Endothelial cell of umbilical vein (primary cell): ENCODE results near the gene DERL2. TPM values are rescaled to one million over a fixed set of nuclear protein-coding genes. Genes with fewer than 3 reads are reported as not detected.

Experiments used
- BruUV-seq: library from RNA; stranded (reverse); fragments of 400-500 nt; replicated peaks from 2 replicates; lab custom pipeline; 2021; lab: Mats Ljungman, UMichigan
- CTCF ChIA-PET: fragments of 300-600, 350-600 bp; sonication (Branson Sonifier 250); formaldehyde crosslinking; loops from one replicate; lab custom pipeline; 2021; ENCODE audit warnings: antibody characterized with exemption, inconsistent platforms; lab: Charles Lee
- POLR2A ChIA-PET: fragments of 300-600, 350-600 bp; sonication (Branson Sonifier 250); formaldehyde crosslinking; loops from one replicate; lab custom pipeline; 2021; ENCODE audit warnings: antibody characterized with exemption, inconsistent platforms; lab: Charles Lee
- DNase-seq: peaks from one replicate; pipeline ENCODE4 v3.0.0-alpha.2; 2011; ENCODE audit warnings: low read depth, low spot score
- FAIRE-seq: peaks from 2 replicates; lab custom pipeline; 2011; peaks lifted over from hg19 to GRCh38; lab: Jason Lieb, UNC
- H2AFZ ChIP-seq: 2 replicates; pipeline ENCODE4 v1.6.0; 2012; ENCODE audit warnings: low read depth, low read length, control low read depth, inconsistent platforms
- H3K27ac ChIP-seq: 2 replicates; pipeline ENCODE4 v1.5.1; 2011; ENCODE audit warnings: low read depth, mild to moderate bottlenecking, control low read depth, low read length, moderate library complexity; ENCODE audit not compliant: insufficient read depth
- H3K27me3 ChIP-seq, 2 experiments: 2 replicates each; pipeline versions ENCODE4 v1.6.0 to v1.6.1; 2011; ENCODE audit warnings: low read length in 2 of 2, mixed read lengths in 1 of 2; ENCODE audit not compliant: control insufficient read depth in 2 of 2, insufficient read depth in 2 of 2
- H3K36me3 ChIP-seq, 2 experiments: 2 replicates in 1 of 2; 3 replicates in 1 of 2; pipeline ENCODE4 v1.5.1; 2011; ENCODE audit warnings: low read length in 2 of 2, mild to moderate bottlenecking in 1 of 2, moderate library complexity in 1 of 2; ENCODE audit not compliant: control insufficient read depth in 2 of 2, insufficient read depth in 2 of 2; ENCODE audit errors: extremely low read depth in 1 of 2
- H3K4me1 ChIP-seq: 3 replicates; pipeline ENCODE4 v1.5.1; 2011; ENCODE audit warnings: mild to moderate bottlenecking, low read length; ENCODE audit not compliant: control insufficient read depth, insufficient read depth; ENCODE audit errors: extremely low read depth
- H3K4me2 ChIP-seq: 2 replicates; pipeline ENCODE4 v1.6.1; 2011; ENCODE audit warnings: low read length, control low read depth, mixed read lengths; ENCODE audit not compliant: insufficient read depth
- H3K4me3 ChIP-seq, 3 experiments: fragments of 200-600 bp in 1 of 3; sonication (generic), shearing (Covaris generic) in 1 of 3; replicated peaks in 1 of 3; 2 replicates each; pipeline ENCODE4 v1.5.1; 2011 to 2016; ENCODE audit warnings: control low read depth in 3 of 3, low read length in 3 of 3, mild to moderate bottlenecking in 2 of 3, inconsistent platforms in 1 of 3, low read depth in 1 of 3, moderate library complexity in 1 of 3; ENCODE audit not compliant: insufficient read depth in 1 of 3
- H3K79me2 ChIP-seq: 2 replicates; pipeline ENCODE4 v1.6.0; 2012; ENCODE audit warnings: low read length, inconsistent platforms; ENCODE audit not compliant: control insufficient read depth, insufficient read depth
- H3K9ac ChIP-seq: replicated peaks from 2 replicates; pipeline ENCODE3; 2011; ENCODE audit warnings: low read length, control low read depth; ENCODE audit not compliant: insufficient read depth; ENCODE audit errors: extremely low read depth
- H3K9me1 ChIP-seq: replicated peaks from 3 replicates; pipeline ENCODE4 v1.6.0; 2011; ENCODE audit warnings: mild to moderate bottlenecking, low read length; ENCODE audit not compliant: control insufficient read depth, insufficient read depth; ENCODE audit errors: extremely low read depth
- H3K9me3 ChIP-seq: replicated peaks from 2 replicates; pipeline ENCODE4 v1.5.1; 2012; ENCODE audit warnings: low read length, inconsistent platforms; ENCODE audit not compliant: control insufficient read depth, insufficient read depth
- H4K20me1 ChIP-seq: replicated peaks from 2 replicates; pipeline ENCODE3; 2011; ENCODE audit warnings: mild to moderate bottlenecking, low read length; ENCODE audit not compliant: control insufficient read depth, insufficient read depth; ENCODE audit errors: extremely low read depth
- EZH2 ChIP-seq: IDR thresholded peaks from 2 replicates; pipeline ENCODE4 v1.6.1; 2012; ENCODE audit warnings: borderline replicate concordance, low read depth, mild to moderate bottlenecking, moderate library complexity, low read length, inconsistent platforms; ENCODE audit not compliant: severe bottlenecking
- FOS ChIP-seq: IDR thresholded peaks from 2 replicates; pipeline ENCODE4 v1.6.1; 2011; ENCODE audit warnings: mild to moderate bottlenecking, low read length, moderate library complexity, borderline replicate concordance; ENCODE audit not compliant: insufficient read depth
- GATA2 ChIP-seq: IDR thresholded peaks from 2 replicates; pipeline ENCODE4 v1.7.0; 2011; ENCODE audit warnings: low read depth, mild to moderate bottlenecking, moderate library complexity, mixed read lengths, low read length; ENCODE audit not compliant: insufficient read length, insufficient read depth
- MYC ChIP-seq: IDR thresholded peaks from one replicate; pipeline ENCODE4 v1.6.1; 2011; ENCODE audit warnings: mild to moderate bottlenecking, low read depth, low read length
- POLR2A ChIP-seq: IDR thresholded peaks from 2 replicates; pipeline ENCODE4 v1.6.1; 2012; ENCODE audit warnings: low read depth, mild to moderate bottlenecking, control low read depth, low read length
- POLR2AphosphoS5 ChIP-seq: IDR thresholded peaks from 2 replicates; pipeline ENCODE4 v1.6.1; 2012; ENCODE audit warnings: low read depth, mild to moderate bottlenecking, control low read depth, low read length, moderate library complexity; ENCODE audit not compliant: insufficient read depth
- dilution Hi-C: fragments of 300-500 bp; cut with MboI; formaldehyde crosslinking; loops from one replicate; pipeline ENCODE4 v1.15.0; 2019; ENCODE audit warnings: low sequenced_read_pairs; ENCODE audit not compliant: extremely low pct_ligation_motif_present
- intact Hi-C: fragments of 100-400 bp; cut with micrococcal nuclease; formaldehyde crosslinking; loops from one replicate; pipeline ENCODE4 v1.10.0; 2022
- polyA plus RNA-seq, 4 experiments: library from polyadenylated mRNA; depleted of rRNA in 3 of 4; stranded (reverse) in 3 of 4; unstranded in 1 of 4; fragments of >200 nt; gene quantifications; 2 replicates each; pipeline versions ENCODE4 v1.2.1 to v1.2.3, GENCODE V29; 2011 to 2012; ENCODE audit warnings: missing spikeins in 1 of 4
- total RNA-seq: library from RNA; stranded (reverse); gene quantifications from 2 replicates; pipeline ENCODE4 v1.2.3, GENCODE V29; 2021
- TF ChIP-seq, protein P1 (sequence below): IDR thresholded peaks from 2 replicates; pipeline ENCODE4 v1.6.1; 2011; ENCODE audit not compliant: insufficient read depth, insufficient read length
- TF ChIP-seq, protein P2 (sequence below), 2 donors: IDR thresholded peaks; 1 replicate in 1 of 2; 2 replicates in 1 of 2; pipeline ENCODE4 v1.5.1; 2011; ENCODE audit warnings: low read length in 2 of 2, mild to moderate bottlenecking in 2 of 2, moderate library complexity in 2 of 2, control low read depth in 1 of 2, inconsistent platforms in 1 of 2, low read depth in 1 of 2; ENCODE audit not compliant: insufficient read depth in 1 of 2; ENCODE audit errors: extremely low read depth in 1 of 2

The DERL2 gene
- total and polyA plus RNA-seq, 2 donors (not counting 3 experiments of a cell fraction or from before 2014, with no cell fraction given) = 84.5 to 117 TPM

DNA sequence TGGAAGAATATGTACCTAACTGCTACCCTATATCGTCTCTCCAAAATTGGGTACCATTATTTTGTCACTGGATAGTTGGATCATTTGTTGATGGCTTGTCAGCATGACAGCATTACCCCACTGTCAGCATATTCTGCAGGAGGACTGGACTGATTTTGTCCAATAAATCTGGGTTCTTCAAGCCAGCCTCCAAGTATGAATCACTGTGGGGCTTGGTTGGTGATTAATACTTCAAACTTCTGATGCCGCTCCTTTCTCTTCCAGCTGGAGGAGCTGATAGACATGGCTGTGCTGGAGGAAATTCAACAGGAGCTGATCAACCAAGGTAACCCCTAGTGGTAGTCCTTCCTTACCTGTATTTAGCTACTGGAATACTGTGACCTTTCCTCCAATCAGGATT is 63.5 kb downstream of the DERL2 start:
- Histone ChIP-seq H3K4me1 (peaks cover 13% of the 10 kb centered on the region), H3K9ac (no peak overlapping the region), H2AFZ (no peak overlapping the region), H3K27ac (no peak overlapping the region), H3K4me2 (no peak overlapping the region), H3K9me3 (no peaks in the 10 kb centered on the region), H3K4me3 (no peak overlapping the region), H3K9me1 (no peaks in the 10 kb centered on the region), H3K27me3 (no peaks in the 10 kb centered on the region), H4K20me1 (no peaks in the 10 kb centered on the region), H3K79me2 (peaks cover 37% of the 10 kb centered on the region), H3K36me3 (peaks cover 22% of the 10 kb centered on the region in 2 experiments)
- dilution Hi-C loops (no loop called here), intact Hi-C loops (no loop called here)
- DNase-seq (no peak), FAIRE-seq (no peak)
- ChIA-PET CTCF (interaction anchor here (0.8 to 3.7 kb wide), 2 partner anchors 11 to 17 kb away, joined by 3 to 22 read pairs; partner anchors contain the start of gene C1QBP), POLR2A (no interaction called here)
- TF ChIP-seq, protein P1, sequence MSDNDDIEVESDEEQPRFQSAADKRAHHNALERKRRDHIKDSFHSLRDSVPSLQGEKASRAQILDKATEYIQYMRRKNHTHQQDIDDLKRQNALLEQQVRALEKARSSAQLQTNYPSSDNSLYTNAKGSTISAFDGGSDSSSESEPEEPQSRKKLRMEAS = no peak
- TF ChIP-seq, protein P2, sequence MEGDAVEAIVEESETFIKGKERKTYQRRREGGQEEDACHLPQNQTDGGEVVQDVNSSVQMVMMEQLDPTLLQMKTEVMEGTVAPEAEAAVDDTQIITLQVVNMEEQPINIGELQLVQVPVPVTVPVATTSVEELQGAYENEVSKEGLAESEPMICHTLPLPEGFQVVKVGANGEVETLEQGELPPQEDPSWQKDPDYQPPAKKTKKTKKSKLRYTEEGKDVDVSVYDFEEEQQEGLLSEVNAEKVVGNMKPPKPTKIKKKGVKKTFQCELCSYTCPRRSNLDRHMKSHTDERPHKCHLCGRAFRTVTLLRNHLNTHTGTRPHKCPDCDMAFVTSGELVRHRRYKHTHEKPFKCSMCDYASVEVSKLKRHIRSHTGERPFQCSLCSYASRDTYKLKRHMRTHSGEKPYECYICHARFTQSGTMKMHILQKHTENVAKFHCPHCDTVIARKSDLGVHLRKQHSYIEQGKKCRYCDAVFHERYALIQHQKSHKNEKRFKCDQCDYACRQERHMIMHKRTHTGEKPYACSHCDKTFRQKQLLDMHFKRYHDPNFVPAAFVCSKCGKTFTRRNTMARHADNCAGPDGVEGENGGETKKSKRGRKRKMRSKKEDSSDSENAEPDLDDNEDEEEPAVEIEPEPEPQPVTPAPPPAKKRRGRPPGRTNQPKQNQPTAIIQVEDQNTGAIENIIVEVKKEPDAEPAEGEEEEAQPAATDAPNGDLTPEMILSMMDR (IDR thresholded peaks at IDR 0.05; ENCODE audit: extremely low read depth in 1 of 2, insufficient read depth in 1 of 2, low read depth in 1 of 2, low read length in 2 of 2) = no peak
- no peak for TF ChIP-seq POLR2AphosphoS5
- TF ChIP-seq EZH2 = no peak
- peak; percentile 18 for TF ChIP-seq FOS
- TF ChIP-seq POLR2A = no peak
- no peak for TF ChIP-seq MYC
- no peak for TF ChIP-seq GATA2
- no TSS peak for BruUV-seq

Other genes with a start within 250 kb of the DERL2 start
- 54.8 and 55.3 TPM in 2 replicates for gene RABEP1, start 203.9 kb downstream of the DERL2 start, total RNA-seq
- gene RABEP1, start 203.9 kb downstream of the DERL2 start, polyA plus RNA-seq = 8.9 and 10.1 TPM in 2 replicates
- 87.4 and 95.8 TPM in 2 replicates for gene NUP88, start 66.5 kb downstream of the DERL2 start, total RNA-seq
- gene NUP88, start 66.5 kb downstream of the DERL2 start, polyA plus RNA-seq = 50.9 and 52.5 TPM in 2 replicates
- 55.9 and 56.5 TPM in 2 replicates for gene RPAIN, start 66.0 kb downstream of the DERL2 start, total RNA-seq
- gene RPAIN, start 66.0 kb downstream of the DERL2 start, polyA plus RNA-seq = 36.1 and 39.3 TPM in 2 replicates
- 201 and 218 TPM in 2 replicates for gene C1QBP, start 47.0 kb downstream of the DERL2 start, total RNA-seq
- 110 and 144 TPM in 2 replicates for gene C1QBP, start 47.0 kb downstream of the DERL2 start, polyA plus RNA-seq
- 24.4 and 25.3 TPM in 2 replicates for gene DHX33, start 17.2 kb downstream of the DERL2 start, total RNA-seq
- gene DHX33, start 17.2 kb downstream of the DERL2 start, polyA plus RNA-seq = 14.2 and 16.8 TPM in 2 replicates
- gene MIS12, start 388 bp upstream of the DERL2 start, total RNA-seq = 18.6 and 20.1 TPM in 2 replicates
- 6.1 and 8.3 TPM in 2 replicates for gene MIS12, start 388 bp upstream of the DERL2 start, polyA plus RNA-seq
- 50.0 and 53.9 TPM in 2 replicates for gene NLRP1, start 98.3 kb upstream of the DERL2 start, total RNA-seq
- gene NLRP1, start 98.3 kb upstream of the DERL2 start, polyA plus RNA-seq = 43.8 and 48.6 TPM in 2 replicates